Brain microvascular endothelial cell (primary cell): ENCODE results near the gene PAK5.

Experiments used
- DNase-seq: peaks from one replicate; pipeline ENCODE4 v3.0.0-alpha.2; 2020
- H3K27ac ChIP-seq: fragments of 250-450 bp; sonication (Bioruptor Pico); 2 replicates; pipeline ENCODE4 v1.5.1; 2020; ENCODE audit warnings: mild to moderate bottlenecking, moderate library complexity
- H3K27me3 ChIP-seq: fragments of 250-450 bp; sonication (Bioruptor Pico); replicated peaks from 2 replicates; pipeline ENCODE4 v1.5.1; 2020; ENCODE audit warnings: mild to moderate bottlenecking
- H3K36me3 ChIP-seq: fragments of 250-450 bp; sonication (Bioruptor Pico); replicated peaks from 2 replicates; pipeline ENCODE4 v1.5.1; 2020; ENCODE audit warnings: mild to moderate bottlenecking
- H3K4me3 ChIP-seq: 2 replicates; pipeline ENCODE4 v1.5.1; 2011; ENCODE audit warnings: low read depth, mild to moderate bottlenecking, control low read depth, low read length, moderate library complexity
- CTCF ChIP-seq: IDR thresholded peaks from 2 replicates; pipeline ENCODE4 v1.5.1; 2011; ENCODE audit warnings: low read depth, mild to moderate bottlenecking, moderate library complexity, low read length, control low read depth, inconsistent platforms; ENCODE audit errors: missing control alignments
- in situ Hi-C: cut with HindIII; loops from 2 replicates; pipeline ENCODE4 v1.10.0; 2017; ENCODE audit warnings: low sequenced_read_pairs, low pct_ligation_motif_present

Gene PAK5

GRCh38 chr20:9810738-9811137, 28.1 kb downstream of the PAK5 start:
- no peak overlapping the region for H3K27ac ChIP-seq
- DNase-seq = no peak
- H3K4me3 ChIP-seq = no peak overlapping the region
- in situ Hi-C loops = no loop called here
- no peaks in the 10 kb centered on the region for H3K27me3 ChIP-seq
- no peaks in the 10 kb centered on the region for H3K36me3 ChIP-seq
- no peak for TF ChIP-seq CTCF

GRCh38 chr20:9809271-9809670, 29.6 kb downstream of the PAK5 start:
- in situ Hi-C loops = no loop called here
- no peaks in the 10 kb centered on the region for H3K36me3 ChIP-seq

GRCh38 chr20:9808166-9808565, 30.7 kb downstream of the PAK5 start:
- no peak overlapping the region for H3K27ac ChIP-seq
- H3K27me3 ChIP-seq = no peaks in the 10 kb centered on the region
- no peak for TF ChIP-seq CTCF
- in situ Hi-C loops = no loop called here
- no peaks in the 10 kb centered on the region for H3K36me3 ChIP-seq
- no peak for DNase-seq
- no peak overlapping the region for H3K4me3 ChIP-seq

More at GRCh38 chr20:9809271-9809670, 29.6 kb downstream of the PAK5 start:
- no peak for DNase-seq
- Histone ChIP-seq H3K27ac (no peak overlapping the region), H3K27me3 (no peaks in the 10 kb centered on the region), H3K4me3 (no peak overlapping the region)
- no peak for TF ChIP-seq CTCF

- Histone ChIP-seq H3K36me3 (no peaks in the 10 kb centered on the region), H3K4me3 (no peak overlapping the region), H3K27ac (no peak overlapping the region), H3K27me3 (no peaks in the 10 kb centered on the region)
- no peak for TF ChIP-seq CTCF
- DNase-seq = no peak
- in situ Hi-C loops = no loop called here
Observed at GRCh38 chr20:9807136-9807535, 31.7 kb downstream of the PAK5 start.

GRCh38 chr20:9800421-9800820, 38.5 kb downstream of the PAK5 start:
- Histone ChIP-seq H3K27ac (no peak overlapping the region), H3K27me3 (no peaks in the 10 kb centered on the region), H3K4me3 (no peak overlapping the region), H3K36me3 (no peaks in the 10 kb centered on the region)
- in situ Hi-C loops = no loop called here
- no peak for TF ChIP-seq CTCF
- no peak for DNase-seq

- Histone ChIP-seq H3K4me3 (no peak overlapping the region), H3K27me3 (no peaks in the 10 kb centered on the region), H3K27ac (no peak overlapping the region), H3K36me3 (no peaks in the 10 kb centered on the region)
- in situ Hi-C loops = no loop called here
- no peak for DNase-seq
- no peak for TF ChIP-seq CTCF
Observed at GRCh38 chr20:9794831-9795230, 44.0 kb downstream of the PAK5 start.
